K562 (cell line): ENCODE measurements around the gene PCDHGA4. TPM values are rescaled to one million over a fixed set of nuclear protein-coding genes. Genes with fewer than 3 reads are reported as not detected.

ENCODE experiments used
- polyA plus RNA-seq, 8 experiments: library from polyadenylated mRNA; depleted of rRNA in 4 of 8; stranded (reverse) in 5 of 8; unstranded in 3 of 8; fragments of >200 nt; fragmentation: Nextera tagmentation in 2 of 8; fragmentation: Illumina TruSeq in 1 of 8; extraction: Ambion mirVana in 2 of 8; extraction: Trizol in 1 of 8; gene quantifications; 2 replicates each; pipeline versions ENCODE4 v1.2.1 to v1.2.3, GENCODE V29; 2011 to 2014; ENCODE audit warnings: inconsistent platforms in 1 of 8, missing spikeins in 1 of 8
- total RNA-seq, 7 experiments: library from RNA; depleted of rRNA in 6 of 7; stranded (reverse); fragments of >200 nt in 6 of 7; fragmentation: Illumina TruSeq in 2 of 7; extraction: Trizol in 2 of 7; gene quantifications; 2 replicates each; pipeline versions ENCODE4 v1.2.1 to v1.2.3, GENCODE V29; 2011 to 2021; ENCODE audit warnings: low replicate concordance in 1 of 7

Gene PCDHGA4
- total and polyA plus RNA-seq, 9 of the 15 experiments (the other 6 are each of a cell fraction or from before 2014, with no cell fraction given) = 0.12 to 0.40 (median 0.36) TPM; not detected in 2

Other genes with a start within 250 kb of the PCDHGA4 start
Only the 7 nearest of the 36 such genes appear.
- 0.08 and 0.23 TPM in 2 replicates for gene PCDHGA2, start 16.3 kb upstream of the PCDHGA4 start, total RNA-seq (2014; rRNA removed)
- gene PCDHGA2, start 16.3 kb upstream of the PCDHGA4 start, total RNA-seq (2014; rRNA removed; fragmentation: Illumina TruSeq; extraction: Trizol) = 0.03 and 0.07 TPM in 2 replicates
- 0.07 and 0.08 TPM in 2 replicates for gene PCDHGA2, start 16.3 kb upstream of the PCDHGA4 start, total RNA-seq (2015; rRNA removed; fragmentation: Illumina TruSeq; extraction: Trizol)
- 0.18 and 0.27 TPM in 2 replicates for gene PCDHGA2, start 16.3 kb upstream of the PCDHGA4 start, total RNA-seq (2021)
- gene PCDHGA2, start 16.3 kb upstream of the PCDHGA4 start, polyA plus RNA-seq (2011; rRNA removed) = 0.03 and 0.10 TPM in 2 replicates
- 0.12 and 0.15 TPM in 2 replicates for gene PCDHGA2, start 16.3 kb upstream of the PCDHGA4 start, polyA plus RNA-seq (2014; fragmentation: Illumina TruSeq; extraction: Trizol)
- gene PCDHGA2, start 16.3 kb upstream of the PCDHGA4 start, polyA plus RNA-seq (2014; fragmentation: Nextera tagmentation; extraction: Ambion mirVana) = not detected
- gene PCDHGA2, start 16.3 kb upstream of the PCDHGA4 start, polyA plus RNA-seq (2014; rRNA removed) = 0.18 and 0.27 TPM in 2 replicates
- 0.23 and 0.33 TPM in 2 replicates for gene PCDHGA3, start 11.2 kb upstream of the PCDHGA4 start, total RNA-seq (2014; rRNA removed)
- gene PCDHGA3, start 11.2 kb upstream of the PCDHGA4 start, total RNA-seq (2014; rRNA removed; fragmentation: Illumina TruSeq; extraction: Trizol) = 0.13 and 0.18 TPM in 2 replicates
- gene PCDHGA3, start 11.2 kb upstream of the PCDHGA4 start, total RNA-seq (2015; rRNA removed; fragmentation: Illumina TruSeq; extraction: Trizol) = 0.11 and 0.14 TPM in 2 replicates
- 0.24 and 0.38 TPM in 2 replicates for gene PCDHGA3, start 11.2 kb upstream of the PCDHGA4 start, total RNA-seq (2021)
- 0.15 TPM in 1 of 2 replicates, not detected in the other for gene PCDHGA3, start 11.2 kb upstream of the PCDHGA4 start, polyA plus RNA-seq (2011; rRNA removed)
- gene PCDHGA3, start 11.2 kb upstream of the PCDHGA4 start, polyA plus RNA-seq (2014; fragmentation: Illumina TruSeq; extraction: Trizol) = 0.12 and 0.13 TPM in 2 replicates
- gene PCDHGA3, start 11.2 kb upstream of the PCDHGA4 start, polyA plus RNA-seq (2014; fragmentation: Nextera tagmentation; extraction: Ambion mirVana) = not detected
- 0.28 TPM in 1 of 2 replicates, not detected in the other for gene PCDHGA3, start 11.2 kb upstream of the PCDHGA4 start, polyA plus RNA-seq (2014; rRNA removed)
- 0.12 and 0.14 TPM in 2 replicates for gene PCDHGB1, start 4.9 kb upstream of the PCDHGA4 start, total RNA-seq (2014; rRNA removed)
- gene PCDHGB1, start 4.9 kb upstream of the PCDHGA4 start, total RNA-seq (2014; rRNA removed; fragmentation: Illumina TruSeq; extraction: Trizol) = 0.11 and 0.16 TPM in 2 replicates
- gene PCDHGB1, start 4.9 kb upstream of the PCDHGA4 start, total RNA-seq (2015; rRNA removed; fragmentation: Illumina TruSeq; extraction: Trizol) = 0.07 and 0.19 TPM in 2 replicates
- gene PCDHGB1, start 4.9 kb upstream of the PCDHGA4 start, total RNA-seq (2021) = 0.07 and 0.29 TPM in 2 replicates
- 0.05 and 0.20 TPM in 2 replicates for gene PCDHGB1, start 4.9 kb upstream of the PCDHGA4 start, polyA plus RNA-seq (2011; rRNA removed)
- 0.06 and 0.11 TPM in 2 replicates for gene PCDHGB1, start 4.9 kb upstream of the PCDHGA4 start, polyA plus RNA-seq (2014; fragmentation: Illumina TruSeq; extraction: Trizol)
- not detected for gene PCDHGB1, start 4.9 kb upstream of the PCDHGA4 start, polyA plus RNA-seq (2014; fragmentation: Nextera tagmentation; extraction: Ambion mirVana)
- gene PCDHGB1, start 4.9 kb upstream of the PCDHGA4 start, polyA plus RNA-seq (2014; rRNA removed) = 0.07 TPM in 2 replicates
- 0.14 and 0.20 TPM in 2 replicates for gene PCDHGB2, start 5.0 kb downstream of the PCDHGA4 start, total RNA-seq (2014; rRNA removed)
- gene PCDHGB2, start 5.0 kb downstream of the PCDHGA4 start, total RNA-seq (2014; rRNA removed; fragmentation: Illumina TruSeq; extraction: Trizol) = 0.22 and 0.29 TPM in 2 replicates
- gene PCDHGB2, start 5.0 kb downstream of the PCDHGA4 start, total RNA-seq (2015; rRNA removed; fragmentation: Illumina TruSeq; extraction: Trizol) = 0.30 and 0.54 TPM in 2 replicates
- gene PCDHGB2, start 5.0 kb downstream of the PCDHGA4 start, total RNA-seq (2021) = 0.36 and 0.42 TPM in 2 replicates
- gene PCDHGB2, start 5.0 kb downstream of the PCDHGA4 start, polyA plus RNA-seq (2011; rRNA removed) = 0.12 and 0.33 TPM in 2 replicates
- gene PCDHGB2, start 5.0 kb downstream of the PCDHGA4 start, polyA plus RNA-seq (2014; fragmentation: Illumina TruSeq; extraction: Trizol) = 0.24 and 0.28 TPM in 2 replicates
- gene PCDHGB2, start 5.0 kb downstream of the PCDHGA4 start, polyA plus RNA-seq (2014; fragmentation: Nextera tagmentation; extraction: Ambion mirVana) = under 1 TPM in 1 of 2 experiments, not detected in 1; 0.06 TPM
- gene PCDHGB2, start 5.0 kb downstream of the PCDHGA4 start, polyA plus RNA-seq (2014; rRNA removed) = 0.24 and 0.29 TPM in 2 replicates
- gene PCDHGA5, start 9.1 kb downstream of the PCDHGA4 start, total RNA-seq (2014; rRNA removed) = 0.09 and 0.16 TPM in 2 replicates
- 0.11 and 0.13 TPM in 2 replicates for gene PCDHGA5, start 9.1 kb downstream of the PCDHGA4 start, total RNA-seq (2014; rRNA removed; fragmentation: Illumina TruSeq; extraction: Trizol)
- gene PCDHGA5, start 9.1 kb downstream of the PCDHGA4 start, total RNA-seq (2015; rRNA removed; fragmentation: Illumina TruSeq; extraction: Trizol) = 0.14 and 0.15 TPM in 2 replicates
- 0.13 and 0.18 TPM in 2 replicates for gene PCDHGA5, start 9.1 kb downstream of the PCDHGA4 start, total RNA-seq (2021)
- 0.08 and 0.14 TPM in 2 replicates for gene PCDHGA5, start 9.1 kb downstream of the PCDHGA4 start, polyA plus RNA-seq (2011; rRNA removed)
- 0.07 and 0.13 TPM in 2 replicates for gene PCDHGA5, start 9.1 kb downstream of the PCDHGA4 start, polyA plus RNA-seq (2014; fragmentation: Illumina TruSeq; extraction: Trizol)
- under 1 TPM in 1 of 2 experiments, not detected in 1; 0.01 TPM for gene PCDHGA5, start 9.1 kb downstream of the PCDHGA4 start, polyA plus RNA-seq (2014; fragmentation: Nextera tagmentation; extraction: Ambion mirVana)
- gene PCDHGA5, start 9.1 kb downstream of the PCDHGA4 start, polyA plus RNA-seq (2014; rRNA removed) = 0.03 and 0.13 TPM in 2 replicates
- gene PCDHGB3, start 15.2 kb downstream of the PCDHGA4 start, total RNA-seq (2014; rRNA removed) = 0.05 and 0.37 TPM in 2 replicates
- 0.16 and 0.18 TPM in 2 replicates for gene PCDHGB3, start 15.2 kb downstream of the PCDHGA4 start, total RNA-seq (2014; rRNA removed; fragmentation: Illumina TruSeq; extraction: Trizol)
- gene PCDHGB3, start 15.2 kb downstream of the PCDHGA4 start, total RNA-seq (2015; rRNA removed; fragmentation: Illumina TruSeq; extraction: Trizol) = 0.11 and 0.23 TPM in 2 replicates
- 0.07 and 0.16 TPM in 2 replicates for gene PCDHGB3, start 15.2 kb downstream of the PCDHGA4 start, total RNA-seq (2021)
- gene PCDHGB3, start 15.2 kb downstream of the PCDHGA4 start, polyA plus RNA-seq (2011; rRNA removed) = 0.05 and 0.11 TPM in 2 replicates
- gene PCDHGB3, start 15.2 kb downstream of the PCDHGA4 start, polyA plus RNA-seq (2014; fragmentation: Illumina TruSeq; extraction: Trizol) = 0.10 and 0.19 TPM in 2 replicates
- not detected for gene PCDHGB3, start 15.2 kb downstream of the PCDHGA4 start, polyA plus RNA-seq (2014; fragmentation: Nextera tagmentation; extraction: Ambion mirVana)
- 0.09 and 0.15 TPM in 2 replicates for gene PCDHGB3, start 15.2 kb downstream of the PCDHGA4 start, polyA plus RNA-seq (2014; rRNA removed)
- 0.09 and 0.16 TPM in 2 replicates for gene PCDHGA6, start 18.9 kb downstream of the PCDHGA4 start, total RNA-seq (2014; rRNA removed)
- gene PCDHGA6, start 18.9 kb downstream of the PCDHGA4 start, total RNA-seq (2014; rRNA removed; fragmentation: Illumina TruSeq; extraction: Trizol) = 0.10 and 0.11 TPM in 2 replicates
- 0.11 and 0.18 TPM in 2 replicates for gene PCDHGA6, start 18.9 kb downstream of the PCDHGA4 start, total RNA-seq (2015; rRNA removed; fragmentation: Illumina TruSeq; extraction: Trizol)
- gene PCDHGA6, start 18.9 kb downstream of the PCDHGA4 start, total RNA-seq (2021) = 0.09 and 0.11 TPM in 2 replicates
- gene PCDHGA6, start 18.9 kb downstream of the PCDHGA4 start, polyA plus RNA-seq (2011; rRNA removed) = 0.09 and 0.14 TPM in 2 replicates
- 0.06 and 0.07 TPM in 2 replicates for gene PCDHGA6, start 18.9 kb downstream of the PCDHGA4 start, polyA plus RNA-seq (2014; fragmentation: Illumina TruSeq; extraction: Trizol)
- under 1 TPM in 1 of 2 experiments, not detected in 1; 0.01 TPM for gene PCDHGA6, start 18.9 kb downstream of the PCDHGA4 start, polyA plus RNA-seq (2014; fragmentation: Nextera tagmentation; extraction: Ambion mirVana)
- gene PCDHGA6, start 18.9 kb downstream of the PCDHGA4 start, polyA plus RNA-seq (2014; rRNA removed) = 0.08 and 0.24 TPM in 2 replicates